ENCODE results near the gene B4GALNT1. TPM values are rescaled to one million over a fixed set of nuclear protein-coding genes. Genes with fewer than 3 reads are reported as not detected.
"Not testable (repeated sequence)": the region's sequence is repeated elsewhere in the genome, so short reads cannot be mapped to it uniquely, and the experiment has no call there.

Gene B4GALNT1
- polyA plus RNA-seq, 3 donors, result not detected

GRCh38 chr12:57669691-57670090 lies 36.7 kb upstream of the B4GALNT1 start:
- H3K9ac ChIP-seq (ENCODE audit: insufficient read depth, low read length, poor library complexity, severe bottlenecking); intact Hi-C loops (cut with micrococcal nuclease); H3K4me1 Mint-ChIP-seq; H3K27me3 ChIP-seq (ENCODE audit: control insufficient read depth in 2 of 2, insufficient read depth in 2 of 2, low read length in 2 of 2); H3K4me1 ChIP-seq (ENCODE audit: control insufficient read depth in 1 of 2, insufficient read depth in 2 of 2, low read length in 2 of 2); H3K4me3 Mint-ChIP-seq; H3K36me3 Mint-ChIP-seq; H3K4me2 ChIP-seq (replicated peaks; ENCODE audit: extremely low read depth, low read length, poor library complexity, severe bottlenecking); H3K79me2 ChIP-seq (ENCODE audit: insufficient read depth, low read length); H3K27ac Mint-ChIP-seq; H2AFZ ChIP-seq (ENCODE audit: insufficient read depth, low read depth, low read length, poor library complexity, severe bottlenecking); H3K36me3 ChIP-seq (replicated peaks in 1 of 2; ENCODE audit: control insufficient read depth in 1 of 2, insufficient read depth in 2 of 2, low read length in 2 of 2); H3K27ac ChIP-seq (ENCODE audit: low read depth in 1 of 2, low read length in 2 of 2); H4K20me1 ChIP-seq (ENCODE audit: insufficient read depth, low read length); H3K9me3 ChIP-seq (replicated peaks in 1 of 2; ENCODE audit: control insufficient read depth in 1 of 2, insufficient read depth in 1 of 2, low read length in 2 of 2); DNase-seq; H3K4me3 ChIP-seq (replicated peaks in 1 of 3; ENCODE audit: low read depth in 2 of 3, low read length in 3 of 3): not testable (repeated sequence)
- peaks cover 8 to 11% (median 10%) of the 10 kb centered on the region in 3 donors for H3K27me3 Mint-ChIP-seq (ENCODE audit: low read depth in 3 of 3)
- WGBS (ENCODE audit: insufficient coverage), result no CpG with 5 or more reads among the region's 10 CpGs
- peaks cover 4 to 19% (median 12%) of the 10 kb centered on the region in 7 donors for H3K9me3 Mint-ChIP-seq

- Histone ChIP-seq H3K9me3 (replicated peaks in 1 of 2; ENCODE audit: control insufficient read depth in 1 of 2, insufficient read depth in 1 of 2, low read length in 2 of 2) (peaks cover 0 to 13% of the 10 kb centered on the region in 2 donors), H3K9ac (ENCODE audit: insufficient read depth, low read length, poor library complexity, severe bottlenecking) (no peak overlapping the region), H3K4me2 (replicated peaks; ENCODE audit: extremely low read depth, low read length, poor library complexity, severe bottlenecking) (no peak overlapping the region), H3K27ac (ENCODE audit: low read depth in 1 of 2, low read length in 2 of 2) (no peak overlapping the region), H4K20me1 (ENCODE audit: insufficient read depth, low read length) (no peaks in the 10 kb centered on the region), H3K27me3 (ENCODE audit: control insufficient read depth in 2 of 2, insufficient read depth in 2 of 2, low read length in 2 of 2) (no peaks in the 10 kb centered on the region), H3K36me3 (replicated peaks in 1 of 2; ENCODE audit: control insufficient read depth in 1 of 2, insufficient read depth in 2 of 2, low read length in 2 of 2) (no peaks in the 10 kb centered on the region), H3K4me1 (ENCODE audit: control insufficient read depth in 1 of 2, insufficient read depth in 2 of 2, low read length in 2 of 2) (no peaks in the 10 kb centered on the region), H3K79me2 (ENCODE audit: insufficient read depth, low read length) (no peaks in the 10 kb centered on the region), H2AFZ (ENCODE audit: insufficient read depth, low read depth, low read length, poor library complexity, severe bottlenecking) (no peak overlapping the region), H3K4me3 (replicated peaks in 1 of 3; ENCODE audit: low read depth in 2 of 3, low read length in 3 of 3) (no peak overlapping the region)
- H3K4me3 Mint-ChIP-seq, result no peak overlapping the region
- no peak for DNase-seq
- peaks cover 10 to 26% (median 20%) of the 10 kb centered on the region in 7 donors for H3K9me3 Mint-ChIP-seq
- intact Hi-C loops (cut with micrococcal nuclease), result no loop called here
- TF ChIP-seq, protein P1, sequence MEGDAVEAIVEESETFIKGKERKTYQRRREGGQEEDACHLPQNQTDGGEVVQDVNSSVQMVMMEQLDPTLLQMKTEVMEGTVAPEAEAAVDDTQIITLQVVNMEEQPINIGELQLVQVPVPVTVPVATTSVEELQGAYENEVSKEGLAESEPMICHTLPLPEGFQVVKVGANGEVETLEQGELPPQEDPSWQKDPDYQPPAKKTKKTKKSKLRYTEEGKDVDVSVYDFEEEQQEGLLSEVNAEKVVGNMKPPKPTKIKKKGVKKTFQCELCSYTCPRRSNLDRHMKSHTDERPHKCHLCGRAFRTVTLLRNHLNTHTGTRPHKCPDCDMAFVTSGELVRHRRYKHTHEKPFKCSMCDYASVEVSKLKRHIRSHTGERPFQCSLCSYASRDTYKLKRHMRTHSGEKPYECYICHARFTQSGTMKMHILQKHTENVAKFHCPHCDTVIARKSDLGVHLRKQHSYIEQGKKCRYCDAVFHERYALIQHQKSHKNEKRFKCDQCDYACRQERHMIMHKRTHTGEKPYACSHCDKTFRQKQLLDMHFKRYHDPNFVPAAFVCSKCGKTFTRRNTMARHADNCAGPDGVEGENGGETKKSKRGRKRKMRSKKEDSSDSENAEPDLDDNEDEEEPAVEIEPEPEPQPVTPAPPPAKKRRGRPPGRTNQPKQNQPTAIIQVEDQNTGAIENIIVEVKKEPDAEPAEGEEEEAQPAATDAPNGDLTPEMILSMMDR (IDR thresholded peaks at IDR 0.05), result no peak
- peaks cover 3 to 7% (median 6%) of the 10 kb centered on the region in 3 donors for H3K27me3 Mint-ChIP-seq (ENCODE audit: low read depth in 3 of 3)
- H3K27ac Mint-ChIP-seq, result no peak overlapping the region
- WGBS (ENCODE audit: insufficient coverage), result 85% methylated on average over 4 of the region's 5 CpGs
- H3K4me1 Mint-ChIP-seq, result no peaks in the 10 kb centered on the region
- no peaks in the 10 kb centered on the region for H3K36me3 Mint-ChIP-seq
Measured at GRCh38 chr12:57666897-57667296, 33.9 kb upstream of the B4GALNT1 start.

DNA sequence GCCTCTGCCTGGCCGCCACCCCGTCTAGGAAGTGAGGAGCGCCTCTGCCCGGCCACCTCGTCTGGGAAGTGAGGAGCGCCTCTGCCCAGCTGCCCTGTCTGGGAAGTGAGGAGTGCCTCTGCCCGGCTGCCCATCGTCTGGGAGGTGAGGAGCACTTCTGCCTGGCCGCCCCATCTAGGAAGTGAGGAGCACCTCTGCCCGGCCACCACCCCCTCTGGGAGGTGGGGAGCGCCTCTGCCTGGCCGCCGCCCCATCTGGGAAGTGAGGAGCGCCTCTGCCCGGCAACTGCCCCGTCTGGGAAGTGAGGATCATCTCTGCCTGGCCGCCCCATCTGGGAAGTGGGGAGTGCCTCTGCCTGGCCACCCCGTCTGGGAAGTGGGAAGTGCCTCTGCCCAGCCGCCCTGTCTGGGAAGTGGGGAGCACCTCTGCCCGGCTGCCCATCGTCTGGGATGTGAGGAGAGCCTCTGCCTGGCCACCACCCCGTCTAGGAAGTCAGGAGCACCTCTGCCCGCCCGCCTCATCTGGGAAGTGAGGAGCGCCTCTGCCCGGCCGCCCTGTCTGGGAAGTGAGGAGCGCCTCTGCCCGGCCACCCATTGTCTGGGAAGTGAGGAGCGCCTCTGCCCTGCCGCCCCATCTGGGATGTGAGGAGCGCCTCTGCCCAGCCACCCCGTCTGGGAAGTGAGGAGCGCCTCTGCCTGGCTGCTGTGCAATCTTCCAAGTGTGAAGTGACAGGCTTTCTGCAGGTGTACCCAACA lies 32.2 kb upstream of the B4GALNT1 start:
- not testable (repeated sequence) for H3K27ac ChIP-seq (ENCODE audit: low read depth in 1 of 2, low read length in 2 of 2)

More for the DNA sequence above, 32.2 kb upstream of the B4GALNT1 start:
- H3K79me2 ChIP-seq (ENCODE audit: insufficient read depth, low read length); H3K27me3 Mint-ChIP-seq (ENCODE audit: low read depth in 3 of 3); H3K9ac ChIP-seq (ENCODE audit: insufficient read depth, low read length, poor library complexity, severe bottlenecking); intact Hi-C loops (cut with micrococcal nuclease); H3K4me1 ChIP-seq (ENCODE audit: control insufficient read depth in 1 of 2, insufficient read depth in 2 of 2, low read length in 2 of 2); H3K4me2 ChIP-seq (replicated peaks; ENCODE audit: extremely low read depth, low read length, poor library complexity, severe bottlenecking); H3K4me3 ChIP-seq (replicated peaks in 1 of 3; ENCODE audit: low read depth in 2 of 3, low read length in 3 of 3); DNase-seq; H3K4me3 Mint-ChIP-seq; H2AFZ ChIP-seq (ENCODE audit: insufficient read depth, low read depth, low read length, poor library complexity, severe bottlenecking); H4K20me1 ChIP-seq (ENCODE audit: insufficient read depth, low read length); H3K36me3 Mint-ChIP-seq; H3K4me1 Mint-ChIP-seq; H3K27ac Mint-ChIP-seq; H3K36me3 ChIP-seq (replicated peaks in 1 of 2; ENCODE audit: control insufficient read depth in 1 of 2, insufficient read depth in 2 of 2, low read length in 2 of 2); H3K27me3 ChIP-seq (ENCODE audit: control insufficient read depth in 2 of 2, insufficient read depth in 2 of 2, low read length in 2 of 2): not testable (repeated sequence)
- WGBS (ENCODE audit: insufficient coverage), result 96% methylated on average over 24 of the region's 34 CpGs
- peaks cover 10 to 35% (median 28%) of the 10 kb centered on the region in 7 donors for H3K9me3 Mint-ChIP-seq
- H3K9me3 ChIP-seq (replicated peaks in 1 of 2; ENCODE audit: control insufficient read depth in 1 of 2, insufficient read depth in 1 of 2, low read length in 2 of 2), result peaks cover 5 to 16% of the 10 kb centered on the region in 2 donors
